HG02642 (cell line): ENCODE measurements around the gene TBC1D22B.

ENCODE experiments used
- ATAC-seq: cut with Tn5 transposase; IDR thresholded peaks from one replicate; pipeline ENCODE4 v1.9.1; 2021; ENCODE audit warnings: mild to moderate bottlenecking; ENCODE audit not compliant: unreplicated experiment, poor library complexity

TBC1D22B gene, protein sequence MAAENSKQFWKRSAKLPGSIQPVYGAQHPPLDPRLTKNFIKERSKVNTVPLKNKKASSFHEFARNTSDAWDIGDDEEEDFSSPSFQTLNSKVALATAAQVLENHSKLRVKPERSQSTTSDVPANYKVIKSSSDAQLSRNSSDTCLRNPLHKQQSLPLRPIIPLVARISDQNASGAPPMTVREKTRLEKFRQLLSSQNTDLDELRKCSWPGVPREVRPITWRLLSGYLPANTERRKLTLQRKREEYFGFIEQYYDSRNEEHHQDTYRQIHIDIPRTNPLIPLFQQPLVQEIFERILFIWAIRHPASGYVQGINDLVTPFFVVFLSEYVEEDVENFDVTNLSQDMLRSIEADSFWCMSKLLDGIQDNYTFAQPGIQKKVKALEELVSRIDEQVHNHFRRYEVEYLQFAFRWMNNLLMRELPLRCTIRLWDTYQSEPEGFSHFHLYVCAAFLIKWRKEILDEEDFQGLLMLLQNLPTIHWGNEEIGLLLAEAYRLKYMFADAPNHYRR

DNA sequence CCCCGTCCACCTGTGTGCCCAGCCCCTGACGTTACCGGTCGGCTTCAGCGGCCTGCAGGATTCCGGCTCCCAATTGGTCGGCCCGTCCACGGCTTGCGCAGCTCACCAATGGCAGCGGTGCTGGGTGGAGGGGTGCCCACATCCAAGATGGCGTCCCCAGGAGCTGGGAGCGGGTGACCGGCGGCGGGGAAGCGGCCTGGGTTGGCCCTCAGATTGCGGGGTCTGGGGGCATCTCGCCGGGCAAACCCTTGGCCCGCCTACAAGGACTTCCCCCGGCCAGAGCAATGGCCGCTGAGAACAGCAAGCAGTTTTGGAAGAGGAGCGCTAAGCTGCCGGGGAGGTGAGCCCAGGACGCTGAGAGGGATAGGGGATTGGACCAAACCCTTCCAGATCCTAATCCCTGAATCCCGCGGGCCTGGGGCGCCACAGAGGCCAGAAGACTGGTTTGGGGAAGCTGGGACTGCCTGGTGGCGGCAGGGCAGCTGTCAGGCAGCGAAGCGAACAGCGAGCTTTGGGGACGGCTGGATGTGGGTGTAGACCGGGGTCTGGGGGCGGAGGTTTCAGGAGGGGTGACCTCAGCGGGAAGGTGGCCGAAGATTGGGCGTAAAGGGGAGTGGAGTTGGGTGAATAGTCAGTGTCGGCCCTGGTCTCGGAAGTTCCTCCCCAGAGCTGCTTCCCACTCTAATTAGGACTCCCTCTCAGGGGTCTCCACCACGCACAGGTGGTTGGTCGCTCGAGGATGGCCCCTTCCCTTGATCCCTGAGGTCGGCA, at the start of gene TBC1D22B, which contains the start of gene TMEM217:
TSS of gene TBC1D22B (plus strand) at position 139 of the 771 bp plus-strand sequence. CDS start at position 285, 146 bp downstream.
TSS of gene TMEM217 (minus strand) at position 511 of the 771 bp plus-strand sequence. CDS start 39,114 bp downstream, outside the sequence.
- peak; percentile 97 for ATAC-seq

DNA sequence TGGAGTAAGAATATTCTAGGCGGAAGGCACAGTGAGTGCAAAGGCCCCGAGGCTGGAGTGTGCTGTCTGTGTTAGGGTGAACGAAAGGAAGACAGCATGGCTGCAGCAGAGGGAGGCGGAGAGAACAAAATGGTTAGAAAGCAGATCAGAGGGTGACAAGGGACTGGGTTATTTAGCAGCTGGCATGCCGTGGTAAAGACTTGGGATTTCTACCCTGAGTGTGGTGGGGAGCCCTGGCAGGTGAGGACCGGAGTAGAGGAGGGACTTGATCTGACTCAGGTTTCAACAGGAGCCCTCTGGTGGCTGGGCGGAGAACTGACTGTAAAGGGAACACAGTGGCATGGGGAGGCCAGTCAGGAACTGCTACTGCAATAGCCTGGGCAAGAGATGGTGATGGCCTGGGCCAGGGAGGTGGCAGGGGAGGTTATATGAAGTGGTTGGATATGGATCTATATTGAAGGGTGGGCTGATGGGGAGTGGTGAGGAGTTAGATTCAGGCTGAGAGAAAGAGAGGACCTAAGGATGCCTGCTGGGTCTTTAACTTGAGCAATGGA, 49.6 kb upstream of the TBC1D22B start:
- ATAC-seq, result peak; percentile 65

DNA sequence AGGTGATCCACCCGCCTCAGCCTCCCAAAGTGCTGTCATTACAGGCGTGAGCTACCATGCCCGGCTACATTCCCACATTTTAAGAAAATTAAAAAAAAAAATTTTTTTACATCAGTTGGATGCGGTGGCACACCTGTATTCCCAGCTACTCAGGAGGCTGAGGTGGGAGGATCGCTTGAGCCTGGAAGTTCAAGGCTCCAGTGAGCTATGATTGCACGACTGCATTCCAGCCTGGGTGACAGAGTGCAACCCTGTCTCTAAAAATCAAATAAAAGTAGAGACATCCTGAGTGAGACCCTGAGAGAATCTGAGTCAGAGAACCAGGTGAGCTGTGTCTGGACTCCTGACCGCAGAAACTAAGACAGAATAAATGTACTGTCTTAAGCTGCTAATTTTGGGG, 48.8 kb upstream of the TBC1D22B start:
- no peak for ATAC-seq

DNA sequence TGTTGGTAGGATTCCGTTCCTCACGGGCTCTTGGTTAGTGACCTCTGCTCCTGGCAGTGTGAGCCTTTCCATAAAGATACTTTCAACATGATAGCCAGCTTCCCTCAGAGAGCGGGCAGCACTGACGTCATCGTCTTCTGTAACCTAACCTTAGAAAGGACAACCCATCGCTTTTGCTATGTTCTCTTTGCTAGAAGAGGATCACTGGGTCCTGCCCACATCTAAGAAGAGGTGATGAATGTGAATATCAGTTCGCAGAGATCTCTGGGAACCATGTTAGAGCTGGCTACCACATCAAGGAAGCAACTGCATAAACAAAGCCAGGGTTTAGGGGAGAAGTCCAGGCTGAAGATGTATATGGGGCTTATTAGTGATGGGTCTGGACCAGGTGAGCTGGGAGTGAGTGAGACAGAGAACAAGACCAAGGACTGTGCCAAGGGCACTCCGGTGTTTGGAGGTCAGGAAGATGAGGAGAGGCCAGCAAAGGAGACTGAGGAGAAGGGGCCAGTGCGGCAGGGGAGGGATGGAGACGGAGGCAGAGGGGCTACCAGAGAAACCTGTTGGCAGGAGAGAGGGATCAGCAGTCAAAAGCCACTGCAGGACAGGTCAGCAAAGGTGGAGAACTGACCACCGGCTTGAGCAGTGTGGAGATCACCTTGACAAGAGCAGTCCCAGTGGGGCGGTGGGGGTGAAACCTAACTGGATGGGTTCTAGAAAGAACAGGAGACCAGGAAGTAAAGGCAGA, 47.9 kb upstream of the TBC1D22B start:
- no peak for ATAC-seq

DNA sequence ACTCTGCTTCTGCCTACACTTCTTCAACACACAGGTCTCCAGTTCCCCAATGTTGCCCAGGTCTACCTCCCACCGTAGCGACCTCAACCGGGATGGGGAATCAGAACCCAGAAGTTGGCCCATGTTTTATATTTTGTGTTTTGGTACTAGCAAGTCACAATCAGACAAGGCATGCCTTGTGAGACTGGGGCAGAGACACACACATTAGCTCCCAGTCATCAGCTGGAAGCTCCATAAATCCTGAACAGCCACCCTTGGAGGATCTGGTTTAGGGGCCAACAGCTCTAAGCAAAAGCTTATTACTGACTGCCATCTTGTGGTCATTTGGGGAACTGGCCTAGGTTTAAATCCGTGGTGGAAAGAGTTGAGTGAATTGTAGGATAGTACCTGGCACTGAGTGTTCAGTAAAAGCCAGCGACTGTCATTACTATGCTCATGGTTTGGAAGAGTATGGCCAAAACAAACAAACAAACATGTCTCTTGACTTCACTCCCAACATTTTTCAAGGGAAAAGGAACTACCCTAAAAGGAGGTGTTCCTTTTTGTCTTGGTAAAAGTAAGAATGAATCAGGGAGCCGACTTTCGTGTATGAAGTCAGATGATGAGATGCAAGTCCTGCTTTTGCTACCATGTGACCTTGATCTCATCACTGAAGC, 47.1 kb upstream of the TBC1D22B start:
- no peak for ATAC-seq

DNA sequence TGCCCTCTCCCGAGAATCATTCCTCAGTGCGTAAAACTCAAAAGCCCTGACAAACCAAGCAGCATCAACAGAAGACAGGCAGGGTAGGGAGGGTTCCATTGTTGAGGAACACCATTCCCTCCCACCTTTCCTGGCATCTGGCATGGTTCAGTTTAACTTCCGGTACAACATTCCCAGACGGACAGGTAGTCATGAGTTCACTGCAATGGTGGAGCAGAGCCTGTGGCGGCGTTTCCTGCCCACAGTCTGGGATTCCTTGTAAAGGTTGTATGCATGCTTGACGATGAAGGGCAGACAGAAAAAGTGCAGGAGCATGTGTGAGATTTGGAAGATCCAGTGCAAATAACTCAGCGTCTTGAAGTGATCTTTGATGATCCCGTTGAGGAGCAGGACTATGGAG, 45.3 kb upstream of the TBC1D22B start:
- ATAC-seq, result no peak

DNA sequence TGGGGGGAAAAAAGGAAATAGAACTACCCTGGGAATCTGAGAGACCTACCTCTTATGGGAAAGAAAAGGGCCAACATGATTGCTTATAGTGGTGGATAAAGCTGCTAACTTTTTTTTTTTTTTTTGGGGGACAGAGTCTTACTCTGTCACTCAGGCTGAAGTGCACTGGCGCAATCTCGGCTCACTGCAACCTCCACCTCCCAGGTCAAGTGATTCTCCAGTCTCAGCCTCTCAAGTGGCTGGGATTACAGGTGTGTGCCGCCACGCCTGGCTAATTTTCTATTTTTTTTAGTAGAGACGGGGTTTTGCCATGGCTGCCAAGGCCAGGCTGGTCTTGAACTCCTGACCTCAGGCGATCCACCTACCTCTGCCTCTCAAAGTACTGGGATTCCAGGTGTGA, 39.5 kb upstream of the TBC1D22B start:
- no peak for ATAC-seq

DNA sequence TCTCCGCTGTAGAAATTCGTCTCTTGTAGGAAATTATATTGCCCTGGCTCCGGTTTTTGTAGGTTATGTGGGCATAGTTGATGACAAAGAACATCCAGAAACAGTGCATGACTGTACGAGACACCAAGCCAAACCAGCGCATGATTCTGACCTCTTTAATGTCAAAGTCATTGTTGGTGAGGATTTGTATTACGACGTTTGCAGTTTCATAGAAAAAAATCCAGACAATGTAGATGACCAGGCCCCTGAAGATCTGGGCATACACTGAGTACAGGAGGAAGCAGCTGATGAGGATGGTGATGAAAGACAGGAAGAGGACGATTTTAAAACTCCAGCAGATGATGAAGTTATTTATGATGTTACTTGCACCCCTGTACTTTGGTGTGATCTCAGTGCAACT, 39.1 kb upstream of the TBC1D22B start:
- no peak for ATAC-seq

DNA sequence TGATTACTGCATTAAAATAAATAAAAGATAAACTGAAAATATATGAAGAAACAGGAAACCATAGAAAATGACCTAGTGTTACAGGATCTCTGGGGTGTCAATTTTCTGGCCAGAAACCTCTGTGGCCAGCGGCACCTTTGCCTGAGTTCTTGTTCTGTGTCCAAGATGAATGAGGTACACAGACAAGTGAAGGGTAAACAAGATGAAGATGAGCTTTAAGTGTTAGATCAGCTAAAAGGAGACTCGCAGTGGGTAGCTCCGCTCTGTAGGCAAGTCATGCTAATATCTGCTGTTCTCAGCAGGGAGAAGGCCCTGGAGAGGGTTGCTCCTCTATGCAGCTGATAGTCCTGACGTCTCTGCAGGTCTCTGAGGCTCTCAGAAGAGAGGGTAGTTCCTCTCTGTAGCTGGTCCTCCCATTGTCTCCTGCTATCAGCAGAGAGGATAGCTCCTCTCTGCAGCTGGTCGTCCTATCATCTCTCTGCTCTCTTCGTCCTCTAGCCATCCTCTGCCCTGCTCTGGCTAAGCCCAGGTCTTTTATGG, 35.9 kb upstream of the TBC1D22B start:
- ATAC-seq, result no peak

DNA sequence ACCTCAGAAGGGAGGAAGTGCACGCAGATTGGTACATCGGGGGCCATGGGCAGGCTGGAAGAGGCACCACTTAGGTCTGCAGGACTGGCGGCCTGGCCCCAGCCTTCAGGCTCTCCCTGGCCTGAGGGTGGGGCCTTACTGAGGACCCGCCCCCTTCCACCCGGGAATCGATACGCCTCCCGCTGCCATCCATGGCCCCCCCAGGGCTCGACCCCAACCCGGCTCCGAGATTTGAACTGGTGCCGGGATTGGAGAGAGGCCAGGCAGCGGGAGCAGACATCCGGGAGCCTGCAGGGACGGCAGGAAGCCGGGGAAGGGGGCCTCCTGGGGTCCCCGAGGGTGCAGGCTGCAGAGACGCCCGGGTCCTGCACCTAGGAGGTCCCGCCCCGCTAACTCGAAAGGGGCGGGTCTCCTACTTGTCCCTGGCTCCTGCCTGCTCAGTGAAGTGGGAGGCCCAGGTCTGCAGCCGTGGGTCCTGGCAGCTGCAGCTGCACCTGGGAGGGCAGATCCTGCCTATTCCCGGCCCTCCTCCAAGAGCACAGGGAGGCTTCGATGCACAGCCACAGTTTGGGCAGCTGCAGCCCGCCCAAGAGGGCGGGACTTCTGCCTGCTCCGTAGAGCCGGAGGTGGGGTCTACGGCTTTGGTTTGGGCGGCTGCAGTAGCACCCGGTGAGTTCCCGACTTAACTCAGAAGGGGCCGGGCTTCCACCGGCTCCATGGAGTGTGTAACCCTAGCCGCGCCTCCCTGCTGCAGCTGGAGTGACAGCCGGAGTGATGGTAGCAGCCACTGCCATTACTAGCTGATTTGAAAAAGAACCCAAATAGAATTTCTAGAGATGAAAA, 35.2 kb upstream of the TBC1D22B start:
- ATAC-seq, result peak; percentile 91

DNA sequence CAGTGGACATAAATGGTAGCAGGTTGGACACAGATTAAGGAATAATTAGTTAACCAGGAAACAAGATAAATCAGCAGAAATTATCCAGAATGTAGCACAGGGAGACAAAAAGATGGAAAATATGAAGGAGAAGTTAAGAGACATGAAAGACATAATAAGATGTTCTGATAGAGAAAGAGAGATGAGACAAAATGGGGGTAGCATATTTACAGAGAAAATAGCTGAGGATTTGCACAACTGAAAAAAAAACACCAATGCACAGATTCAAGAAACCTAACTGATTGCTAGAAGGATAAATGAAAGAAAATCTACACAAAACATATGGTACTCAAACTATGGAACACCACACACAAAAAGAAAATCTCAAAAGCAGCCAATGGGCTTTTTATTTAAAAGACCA, 34.6 kb upstream of the TBC1D22B start:
- no peak for ATAC-seq

DNA sequence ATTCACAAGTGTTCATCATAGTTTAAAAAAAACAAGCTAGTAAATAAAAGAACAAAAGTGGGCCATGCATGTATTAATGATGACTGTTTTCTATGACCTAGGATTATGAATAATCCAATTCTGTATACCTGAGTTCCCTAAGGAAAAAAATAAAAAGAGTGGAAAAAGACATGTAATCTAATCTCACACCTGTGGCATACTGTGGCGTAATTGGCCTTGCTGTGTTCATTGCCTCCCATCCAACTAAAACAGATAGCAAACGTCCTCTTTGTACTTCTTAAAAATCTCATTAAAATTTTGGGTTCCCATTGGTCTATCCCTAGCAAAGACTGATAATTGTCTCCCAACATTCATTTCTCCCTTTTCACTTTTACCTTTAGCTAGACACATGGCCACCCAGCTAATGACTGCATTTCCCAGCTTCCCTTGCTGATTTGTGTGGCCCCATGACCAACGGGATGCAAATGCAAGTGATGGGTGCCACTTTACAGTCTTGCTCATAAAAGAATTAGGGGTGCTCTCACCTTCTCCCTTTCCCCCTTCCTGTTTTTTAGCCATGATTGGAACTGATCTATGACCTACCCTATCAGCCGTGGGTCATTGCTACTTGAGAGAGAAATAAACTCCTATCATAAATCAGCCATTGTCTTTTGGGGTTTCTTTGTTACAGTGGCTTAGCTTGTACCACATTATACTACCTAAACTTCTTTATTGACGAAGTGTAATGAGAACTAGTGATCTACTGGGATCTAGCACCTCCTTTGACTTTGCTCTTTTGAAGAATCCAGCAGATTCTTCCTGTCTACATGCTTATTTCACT, 32.0 kb upstream of the TBC1D22B start:
- no peak for ATAC-seq

DNA sequence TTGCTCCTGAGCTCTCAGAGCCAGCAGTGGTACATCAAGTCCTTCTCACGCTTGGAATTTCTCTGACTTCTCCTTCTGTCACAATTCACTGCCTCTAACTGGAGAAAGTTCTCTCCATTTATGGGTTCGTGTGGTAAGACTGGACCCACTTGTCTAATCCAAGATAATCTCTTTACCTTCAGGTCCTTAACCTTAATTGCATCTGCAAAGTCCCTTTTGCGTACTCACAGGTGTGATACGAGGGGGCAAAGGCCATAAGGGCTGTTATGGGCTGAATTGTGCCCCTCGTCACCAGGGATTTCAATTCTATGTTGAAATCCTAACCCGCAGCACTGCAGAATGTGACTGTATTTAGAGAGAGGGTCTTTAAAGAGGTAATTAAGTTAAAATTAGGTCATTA, 27.5 kb upstream of the TBC1D22B start:
- ATAC-seq, result no peak

DNA sequence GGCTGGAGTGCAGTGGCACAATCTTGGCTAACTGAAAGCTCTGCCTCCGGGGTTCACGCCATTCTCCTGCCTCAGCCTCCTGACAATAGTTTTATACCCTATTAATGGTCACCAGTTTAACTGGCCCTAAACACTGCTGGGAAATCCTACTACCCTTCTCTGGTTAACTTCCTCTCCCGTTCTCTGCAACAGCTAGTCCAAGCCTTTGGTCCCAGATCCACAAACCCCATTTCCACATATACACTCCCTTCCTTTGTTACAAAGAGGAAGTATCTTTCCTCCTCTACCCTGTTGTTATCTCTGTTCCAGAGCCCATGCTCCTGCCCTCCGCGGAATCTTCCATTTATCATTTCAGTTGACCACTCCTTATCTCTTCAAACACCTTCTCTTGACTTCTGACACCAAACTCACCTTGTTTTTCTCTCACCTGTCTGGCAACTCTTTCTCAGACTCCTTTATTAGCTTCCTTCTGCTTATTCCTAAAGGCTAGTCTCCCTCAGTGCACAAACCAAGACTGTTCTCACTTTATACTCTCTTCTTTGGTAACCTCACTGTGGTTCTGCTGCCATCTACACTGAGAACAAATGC, 25.0 kb upstream of the TBC1D22B start:
- ATAC-seq, result no peak

DNA sequence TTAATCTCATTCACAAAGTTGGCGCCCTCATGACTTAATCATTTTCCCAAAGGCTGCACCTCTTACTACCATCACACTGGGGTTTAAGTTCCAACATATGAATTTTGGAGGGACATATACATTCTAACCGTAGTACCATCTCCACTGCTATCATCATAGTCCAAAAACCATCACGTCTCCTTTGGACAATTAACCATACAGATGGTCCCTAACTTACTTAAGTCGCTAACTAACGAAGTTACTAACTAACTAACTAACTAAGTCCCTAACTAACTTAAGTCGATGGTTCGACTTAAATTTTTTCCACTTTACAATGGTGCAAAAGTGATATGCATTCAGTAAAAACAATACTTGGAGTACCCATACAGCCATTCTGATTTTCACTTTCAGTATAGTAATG, 24.0 kb upstream of the TBC1D22B start:
- no peak for ATAC-seq

DNA sequence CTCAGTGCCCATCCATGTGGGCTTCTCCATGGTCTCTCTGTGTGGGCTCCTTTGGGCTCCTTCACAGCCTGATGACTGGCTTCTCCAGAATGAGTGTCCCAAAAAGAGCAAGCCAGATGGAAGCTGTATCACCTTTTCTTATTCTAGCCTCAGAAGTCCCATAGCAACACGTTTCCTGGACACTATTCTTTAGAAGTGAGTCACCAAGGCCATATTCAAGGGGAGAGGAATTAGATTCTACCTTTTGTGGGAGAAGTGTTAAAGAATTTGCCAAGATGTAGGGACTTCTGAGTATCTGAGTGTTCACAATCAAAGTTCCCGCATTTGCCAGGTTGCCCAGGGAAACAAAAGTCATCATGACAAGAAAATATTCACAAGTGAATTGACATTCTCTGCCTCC, 20.7 kb upstream of the TBC1D22B start:
- ATAC-seq, result no peak

DNA sequence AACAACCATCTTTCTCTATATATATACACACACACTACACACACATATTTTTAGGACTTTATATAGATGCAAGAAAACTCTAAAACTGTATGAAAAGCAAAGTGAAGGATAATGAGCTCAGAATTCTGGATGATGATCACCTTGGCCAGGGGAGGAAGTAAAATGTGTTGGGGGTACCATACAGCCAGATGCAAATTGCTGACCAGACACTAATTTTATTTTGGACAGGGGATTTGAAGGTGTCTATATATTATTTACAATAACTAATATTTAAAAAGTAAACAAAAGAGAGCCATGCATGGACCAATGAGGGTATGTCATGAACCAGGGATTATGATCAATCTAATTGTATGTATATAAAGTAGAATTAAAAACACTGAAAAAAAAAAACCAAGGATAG, 19.8 kb upstream of the TBC1D22B start:
- ATAC-seq, result no peak
